SK-N-SH treated with all-trans-retinoic acid at 6 μM for 48 hours (cell line): ENCODE results near the gene CNTN4.

ENCODE experiments used
- ATAC-seq: fragments of 200-7000 bp; cut with Tn5 transposase; 3 replicates; pipeline ENCODE4 v1.9.1; 2020; ENCODE audit warnings: mild to moderate bottlenecking, moderate library complexity
- ARNTL ChIP-seq: fragments of 450-650 bp; formaldehyde crosslinking; IDR thresholded peaks from 2 replicates; pipeline ENCODE4 v1.5.0; 2020; ENCODE audit warnings: low read depth, mild to moderate bottlenecking, moderate library complexity, borderline replicate concordance
- BACH2 ChIP-seq: fragments of 250-450 bp; sonication (Bioruptor Pico); IDR thresholded peaks from 2 replicates; pipeline ENCODE4 v1.9.0; 2021; ENCODE audit warnings: mild to moderate bottlenecking, borderline replicate concordance
- CSDC2 ChIP-seq: fragments of 250-450 bp; sonication (Bioruptor Pico); IDR thresholded peaks from 2 replicates; pipeline ENCODE4 v1.5.0; 2020; ENCODE audit warnings: mild to moderate bottlenecking, moderate library complexity
- GLIS3 ChIP-seq: fragments of 250-450 bp; sonication (Bioruptor Pico); IDR thresholded peaks from 2 replicates; pipeline ENCODE4 v1.5.0; 2020; ENCODE audit warnings: mild to moderate bottlenecking, moderate library complexity
- ISL1 ChIP-seq: fragments of 250-450 bp; sonication (Bioruptor Pico); IDR thresholded peaks from 2 replicates; pipeline ENCODE4 v2.1.2; 2022; ENCODE audit warnings: mild to moderate bottlenecking, moderate library complexity
- OSR1 ChIP-seq: fragments of 250-450 bp; sonication (Bioruptor Pico); IDR thresholded peaks from 2 replicates; pipeline ENCODE4 v1.8.0; 2022; ENCODE audit warnings: moderate library complexity, mild to moderate bottlenecking, inconsistent platforms
- SNAI2 ChIP-seq: fragments of 250-450 bp; sonication (Bioruptor Pico); IDR thresholded peaks from 2 replicates; pipeline ENCODE4 v1.5.0; 2020; ENCODE audit warnings: mild to moderate bottlenecking, moderate library complexity
- TCF4 ChIP-seq: fragments of 250-450 bp; sonication (Bioruptor Pico); IDR thresholded peaks from 2 replicates; pipeline ENCODE4 v1.8.0; 2021; ENCODE audit warnings: mild to moderate bottlenecking, moderate library complexity, borderline replicate concordance
- TOX ChIP-seq: fragments of 250-450 bp; sonication (Bioruptor Pico); IDR thresholded peaks from 2 replicates; pipeline ENCODE4 v1.8.0; 2021; ENCODE audit warnings: mild to moderate bottlenecking, moderate library complexity, borderline replicate concordance
- ZC3H10 ChIP-seq: fragments of 250-450 bp; sonication (Bioruptor Pico); IDR thresholded peaks from 2 replicates; pipeline ENCODE4 v1.5.1; 2021; ENCODE audit warnings: mild to moderate bottlenecking, moderate library complexity
- ZFP3 ChIP-seq: fragments of 250-450 bp; sonication (Bioruptor Pico); IDR thresholded peaks from 2 replicates; pipeline ENCODE4 v1.5.0; 2020; ENCODE audit warnings: mild to moderate bottlenecking, moderate library complexity
- ZFP30 ChIP-seq: fragments of 450-650 bp; formaldehyde crosslinking; IDR thresholded peaks from 2 replicates; pipeline ENCODE4 v1.5.0; 2022; ENCODE audit warnings: mild to moderate bottlenecking, moderate library complexity
- ZNF70 ChIP-seq: fragments of 450-650 bp; formaldehyde crosslinking; IDR thresholded peaks from 2 replicates; pipeline ENCODE4 v1.5.0; 2020; ENCODE audit warnings: mild to moderate bottlenecking, moderate library complexity
- ZNF8 ChIP-seq: fragments of 450-650 bp; formaldehyde crosslinking; IDR thresholded peaks from 2 replicates; pipeline ENCODE4 v1.5.0; 2020; ENCODE audit warnings: mild to moderate bottlenecking, moderate library complexity
- TF ChIP-seq, protein P1 (sequence below): fragments of 250-450 bp; sonication (Bioruptor Pico); IDR thresholded peaks from 2 replicates; pipeline ENCODE4 v1.5.1; 2021; ENCODE audit warnings: mild to moderate bottlenecking, moderate library complexity
- TF ChIP-seq, protein P2 (sequence below): fragments of 250-450 bp; sonication (Bioruptor Pico); IDR thresholded peaks from 2 replicates; pipeline ENCODE4 v1.8.0; 2020; ENCODE audit warnings: mild to moderate bottlenecking, moderate library complexity, borderline replicate concordance
- TF ChIP-seq, protein P3 (sequence below): fragments of 250-450 bp; sonication (Bioruptor Pico); IDR thresholded peaks from 2 replicates; pipeline ENCODE4 v1.8.0; 2021; ENCODE audit warnings: low read depth, mild to moderate bottlenecking, moderate library complexity, borderline replicate concordance
- TF ChIP-seq, protein P4 (sequence below): fragments of 250-450 bp; sonication (Bioruptor Pico); IDR thresholded peaks from 2 replicates; pipeline ENCODE4 v1.5.1; 2020; ENCODE audit warnings: low read depth, mild to moderate bottlenecking, moderate library complexity
- TF ChIP-seq, protein P5 (sequence below): fragments of 250-450 bp; sonication (Bioruptor Pico); IDR thresholded peaks from 2 replicates; pipeline ENCODE4 v1.5.0; 2020; ENCODE audit warnings: mild to moderate bottlenecking, moderate library complexity

The CNTN4 gene

DNA sequence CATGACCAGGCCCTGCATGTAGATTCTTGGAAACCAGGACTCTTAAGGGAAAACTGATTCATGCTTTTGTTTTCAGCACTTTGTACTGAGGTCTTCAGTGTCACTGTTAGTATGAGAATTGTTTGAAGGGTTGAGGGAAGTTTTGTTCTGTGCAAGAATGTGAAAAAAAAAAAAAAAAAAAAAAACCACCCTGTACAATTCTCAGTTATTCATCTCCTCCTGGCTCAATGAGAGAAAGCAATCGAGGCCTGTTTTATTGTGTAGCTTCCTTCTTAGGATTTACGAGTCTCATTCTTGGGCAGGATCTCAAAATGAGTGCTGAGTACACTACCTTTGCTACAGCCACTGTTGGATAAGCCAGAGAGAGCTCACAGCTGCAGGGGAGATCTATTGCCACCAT is 469.5 kb downstream of the CNTN4 start:
- TF ChIP-seq ZNF70 (no peak), ARNTL (no peak)
- TF ChIP-seq, protein P1, sequence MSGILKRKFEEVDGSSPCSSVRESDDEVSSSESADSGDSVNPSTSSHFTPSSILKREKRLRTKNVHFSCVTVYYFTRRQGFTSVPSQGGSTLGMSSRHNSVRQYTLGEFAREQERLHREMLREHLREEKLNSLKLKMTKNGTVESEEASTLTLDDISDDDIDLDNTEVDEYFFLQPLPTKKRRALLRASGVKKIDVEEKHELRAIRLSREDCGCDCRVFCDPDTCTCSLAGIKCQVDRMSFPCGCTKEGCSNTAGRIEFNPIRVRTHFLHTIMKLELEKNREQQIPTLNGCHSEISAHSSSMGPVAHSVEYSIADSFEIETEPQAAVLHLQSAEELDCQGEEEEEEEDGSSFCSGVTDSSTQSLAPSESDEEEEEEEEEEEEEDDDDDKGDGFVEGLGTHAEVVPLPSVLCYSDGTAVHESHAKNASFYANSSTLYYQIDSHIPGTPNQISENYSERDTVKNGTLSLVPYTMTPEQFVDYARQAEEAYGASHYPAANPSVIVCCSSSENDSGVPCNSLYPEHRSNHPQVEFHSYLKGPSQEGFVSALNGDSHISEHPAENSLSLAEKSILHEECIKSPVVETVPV (CRISPR knock-in tag) = no peak
- TF ChIP-seq, protein P2, sequence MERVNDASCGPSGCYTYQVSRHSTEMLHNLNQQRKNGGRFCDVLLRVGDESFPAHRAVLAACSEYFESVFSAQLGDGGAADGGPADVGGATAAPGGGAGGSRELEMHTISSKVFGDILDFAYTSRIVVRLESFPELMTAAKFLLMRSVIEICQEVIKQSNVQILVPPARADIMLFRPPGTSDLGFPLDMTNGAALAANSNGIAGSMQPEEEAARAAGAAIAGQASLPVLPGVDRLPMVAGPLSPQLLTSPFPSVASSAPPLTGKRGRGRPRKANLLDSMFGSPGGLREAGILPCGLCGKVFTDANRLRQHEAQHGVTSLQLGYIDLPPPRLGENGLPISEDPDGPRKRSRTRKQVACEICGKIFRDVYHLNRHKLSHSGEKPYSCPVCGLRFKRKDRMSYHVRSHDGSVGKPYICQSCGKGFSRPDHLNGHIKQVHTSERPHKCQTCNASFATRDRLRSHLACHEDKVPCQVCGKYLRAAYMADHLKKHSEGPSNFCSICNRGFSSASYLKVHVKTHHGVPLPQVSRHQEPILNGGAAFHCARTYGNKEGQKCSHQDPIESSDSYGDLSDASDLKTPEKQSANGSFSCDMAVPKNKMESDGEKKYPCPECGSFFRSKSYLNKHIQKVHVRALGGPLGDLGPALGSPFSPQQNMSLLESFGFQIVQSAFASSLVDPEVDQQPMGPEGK (CRISPR knock-in tag) = no peak
- TF ChIP-seq, all 23 proteins: peak for 0
- no peak for ATAC-seq

DNA sequence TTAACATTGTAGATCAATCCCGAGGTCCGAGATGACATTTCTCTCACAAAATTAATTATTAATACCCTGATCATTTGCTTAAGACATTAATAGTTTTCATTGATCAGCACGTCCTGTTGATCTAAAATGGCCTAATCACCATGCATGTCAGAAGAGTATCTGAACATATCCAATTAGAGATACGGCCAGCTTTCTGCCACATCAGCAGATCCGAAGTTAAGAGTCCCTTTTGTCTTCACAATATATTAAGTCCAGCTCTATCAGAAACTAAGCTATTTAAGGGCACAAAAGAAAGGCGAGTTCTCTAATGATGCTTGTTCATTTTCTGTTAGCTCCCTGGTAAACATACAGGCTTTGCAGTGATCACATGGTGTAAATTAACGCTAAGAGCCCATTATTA is 470.3 kb downstream of the CNTN4 start:
- TF ChIP-seq BACH2 (CRISPR knock-in tag) (no peak), ZC3H10 (CRISPR knock-in tag) (no peak), GLIS3 (no peak), TOX (CRISPR knock-in tag) (no peak), ISL1 (CRISPR knock-in tag) (no peak), CSDC2 (no peak), TCF4 (CRISPR knock-in tag) (no peak), SNAI2 (no peak), ZFP3 (no peak), OSR1 (CRISPR knock-in tag) (no peak)
- TF ChIP-seq, protein P3, sequence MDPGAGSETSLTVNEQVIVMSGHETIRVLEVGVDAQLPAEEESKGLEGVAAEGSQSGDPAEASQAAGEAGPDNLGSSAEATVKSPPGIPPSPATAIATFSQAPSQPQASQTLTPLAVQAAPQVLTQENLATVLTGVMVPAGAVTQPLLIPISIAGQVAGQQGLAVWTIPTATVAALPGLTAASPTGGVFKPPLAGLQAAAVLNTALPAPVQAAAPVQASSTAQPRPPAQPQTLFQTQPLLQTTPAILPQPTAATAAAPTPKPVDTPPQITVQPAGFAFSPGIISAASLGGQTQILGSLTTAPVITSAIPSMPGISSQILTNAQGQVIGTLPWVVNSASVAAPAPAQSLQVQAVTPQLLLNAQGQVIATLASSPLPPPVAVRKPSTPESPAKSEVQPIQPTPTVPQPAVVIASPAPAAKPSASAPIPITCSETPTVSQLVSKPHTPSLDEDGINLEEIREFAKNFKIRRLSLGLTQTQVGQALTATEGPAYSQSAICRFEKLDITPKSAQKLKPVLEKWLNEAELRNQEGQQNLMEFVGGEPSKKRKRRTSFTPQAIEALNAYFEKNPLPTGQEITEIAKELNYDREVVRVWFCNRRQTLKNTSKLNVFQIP (CRISPR knock-in tag) = no peak
- TF ChIP-seq, protein P4, sequence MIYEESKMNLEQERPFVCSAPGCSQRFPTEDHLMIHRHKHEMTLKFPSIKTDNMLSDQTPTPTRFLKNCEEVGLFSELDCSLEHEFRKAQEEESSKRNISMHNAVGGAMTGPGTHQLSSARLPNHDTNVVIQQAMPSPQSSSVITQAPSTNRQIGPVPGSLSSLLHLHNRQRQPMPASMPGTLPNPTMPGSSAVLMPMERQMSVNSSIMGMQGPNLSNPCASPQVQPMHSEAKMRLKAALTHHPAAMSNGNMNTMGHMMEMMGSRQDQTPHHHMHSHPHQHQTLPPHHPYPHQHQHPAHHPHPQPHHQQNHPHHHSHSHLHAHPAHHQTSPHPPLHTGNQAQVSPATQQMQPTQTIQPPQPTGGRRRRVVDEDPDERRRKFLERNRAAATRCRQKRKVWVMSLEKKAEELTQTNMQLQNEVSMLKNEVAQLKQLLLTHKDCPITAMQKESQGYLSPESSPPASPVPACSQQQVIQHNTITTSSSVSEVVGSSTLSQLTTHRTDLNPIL (CRISPR knock-in tag) = no peak
- TF ChIP-seq, protein P5, sequence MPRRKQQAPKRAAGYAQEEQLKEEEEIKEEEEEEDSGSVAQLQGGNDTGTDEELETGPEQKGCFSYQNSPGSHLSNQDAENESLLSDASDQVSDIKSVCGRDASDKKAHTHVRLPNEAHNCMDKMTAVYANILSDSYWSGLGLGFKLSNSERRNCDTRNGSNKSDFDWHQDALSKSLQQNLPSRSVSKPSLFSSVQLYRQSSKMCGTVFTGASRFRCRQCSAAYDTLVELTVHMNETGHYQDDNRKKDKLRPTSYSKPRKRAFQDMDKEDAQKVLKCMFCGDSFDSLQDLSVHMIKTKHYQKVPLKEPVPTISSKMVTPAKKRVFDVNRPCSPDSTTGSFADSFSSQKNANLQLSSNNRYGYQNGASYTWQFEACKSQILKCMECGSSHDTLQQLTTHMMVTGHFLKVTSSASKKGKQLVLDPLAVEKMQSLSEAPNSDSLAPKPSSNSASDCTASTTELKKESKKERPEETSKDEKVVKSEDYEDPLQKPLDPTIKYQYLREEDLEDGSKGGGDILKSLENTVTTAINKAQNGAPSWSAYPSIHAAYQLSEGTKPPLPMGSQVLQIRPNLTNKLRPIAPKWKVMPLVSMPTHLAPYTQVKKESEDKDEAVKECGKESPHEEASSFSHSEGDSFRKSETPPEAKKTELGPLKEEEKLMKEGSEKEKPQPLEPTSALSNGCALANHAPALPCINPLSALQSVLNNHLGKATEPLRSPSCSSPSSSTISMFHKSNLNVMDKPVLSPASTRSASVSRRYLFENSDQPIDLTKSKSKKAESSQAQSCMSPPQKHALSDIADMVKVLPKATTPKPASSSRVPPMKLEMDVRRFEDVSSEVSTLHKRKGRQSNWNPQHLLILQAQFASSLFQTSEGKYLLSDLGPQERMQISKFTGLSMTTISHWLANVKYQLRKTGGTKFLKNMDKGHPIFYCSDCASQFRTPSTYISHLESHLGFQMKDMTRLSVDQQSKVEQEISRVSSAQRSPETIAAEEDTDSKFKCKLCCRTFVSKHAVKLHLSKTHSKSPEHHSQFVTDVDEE (CRISPR knock-in tag) = no peak
- TF ChIP-seq, protein P2 (CRISPR knock-in tag) = no peak
- no peak for ATAC-seq

DNA sequence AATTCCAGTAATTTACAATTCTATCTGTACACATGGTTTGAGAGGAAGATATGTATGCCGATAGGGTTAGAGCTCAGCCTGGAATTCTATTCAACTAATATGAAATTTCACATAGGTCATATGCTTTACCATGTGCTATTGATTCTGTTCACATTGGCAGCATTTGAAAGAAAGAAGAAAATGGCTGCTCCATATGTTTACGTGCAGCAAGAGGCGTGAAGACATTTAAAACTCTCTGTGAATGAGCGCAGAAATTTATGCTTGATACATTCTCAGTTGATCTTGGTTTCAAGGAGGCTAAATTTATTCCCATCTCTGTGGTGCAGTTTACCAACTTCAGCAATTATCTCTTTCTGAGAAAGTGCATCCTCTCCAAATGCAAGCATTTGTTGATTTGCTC is 478.9 kb downstream of the CNTN4 start:
- no peak for ATAC-seq
- TF ChIP-seq, protein P5 (CRISPR knock-in tag) = no peak
- no peak for TF ChIP-seq GLIS3
- TF ChIP-seq, protein P3 (CRISPR knock-in tag) = no peak
- no peak for TF ChIP-seq ZC3H10 (CRISPR knock-in tag)
- TF ChIP-seq ISL1 (CRISPR knock-in tag) = no peak
- no peak for TF ChIP-seq ARNTL
- no peak for TF ChIP-seq TCF4 (CRISPR knock-in tag)
- TF ChIP-seq ZFP30 = no peak
- TF ChIP-seq, protein P1 (CRISPR knock-in tag) = no peak
- no peak for TF ChIP-seq ZNF70
- TF ChIP-seq ZNF8 (CRISPR knock-in tag) = no peak
- TF ChIP-seq CSDC2 = no peak
